ENCODE data around the gene SEPTIN2.
A peak's percentile ranks its signal among the peaks of the same experiment; 100 is the strongest.
"Not testable (repeated sequence)": the region's sequence is repeated elsewhere in the genome, so short reads cannot be mapped to it uniquely, and the experiment has no call there.

The SEPTIN2 gene

DNA sequence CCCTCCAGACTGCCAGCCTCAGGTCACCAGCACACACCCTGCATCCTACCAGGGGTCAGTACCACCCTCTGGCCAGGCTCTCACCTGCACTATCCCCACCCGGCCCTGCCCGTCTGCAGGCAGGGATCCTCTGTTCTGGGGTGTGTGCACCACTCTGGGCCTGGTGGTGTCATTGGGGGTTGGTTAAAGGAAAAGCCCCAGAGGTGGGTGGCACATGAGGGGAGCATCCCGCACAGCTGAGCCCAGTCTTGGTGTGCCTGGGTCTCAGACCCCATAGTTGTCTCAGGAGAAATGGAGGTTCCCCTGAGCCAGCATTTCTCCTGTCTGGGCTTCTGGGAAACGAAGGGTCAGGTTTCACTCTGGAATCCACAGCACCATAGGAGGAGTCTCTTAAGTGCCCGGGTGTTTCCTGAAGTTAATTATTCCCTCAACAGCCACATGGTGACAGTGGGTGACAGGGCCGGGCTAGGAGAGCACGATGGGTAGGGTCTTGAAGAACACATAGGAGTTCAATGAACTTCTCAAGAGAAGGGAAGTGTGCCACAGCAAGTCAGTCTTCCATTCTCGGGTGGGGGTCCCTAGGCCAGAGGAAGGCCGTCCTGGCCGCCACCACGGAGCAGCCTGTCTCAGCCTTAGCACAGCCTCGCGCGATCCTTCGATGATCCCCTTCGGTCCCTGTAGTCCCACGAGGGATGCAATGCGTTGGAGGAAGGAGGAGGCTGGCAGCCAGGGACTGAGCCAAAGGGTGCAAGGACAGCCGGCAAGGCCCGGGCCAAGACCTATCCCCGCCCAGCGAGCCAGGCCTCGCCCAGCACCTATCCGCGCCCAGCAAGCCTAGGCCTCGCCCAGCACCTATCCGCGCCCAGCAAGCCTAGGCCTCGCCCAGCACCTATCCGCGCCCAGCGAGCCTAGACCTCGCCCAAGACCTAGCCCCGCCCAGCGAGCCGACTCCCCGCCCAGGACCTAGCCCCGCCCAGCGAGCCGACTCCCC lies 39.2 kb downstream of the SEPTIN2 start:
- peak; percentile 75 for DNase-seq

DNA sequence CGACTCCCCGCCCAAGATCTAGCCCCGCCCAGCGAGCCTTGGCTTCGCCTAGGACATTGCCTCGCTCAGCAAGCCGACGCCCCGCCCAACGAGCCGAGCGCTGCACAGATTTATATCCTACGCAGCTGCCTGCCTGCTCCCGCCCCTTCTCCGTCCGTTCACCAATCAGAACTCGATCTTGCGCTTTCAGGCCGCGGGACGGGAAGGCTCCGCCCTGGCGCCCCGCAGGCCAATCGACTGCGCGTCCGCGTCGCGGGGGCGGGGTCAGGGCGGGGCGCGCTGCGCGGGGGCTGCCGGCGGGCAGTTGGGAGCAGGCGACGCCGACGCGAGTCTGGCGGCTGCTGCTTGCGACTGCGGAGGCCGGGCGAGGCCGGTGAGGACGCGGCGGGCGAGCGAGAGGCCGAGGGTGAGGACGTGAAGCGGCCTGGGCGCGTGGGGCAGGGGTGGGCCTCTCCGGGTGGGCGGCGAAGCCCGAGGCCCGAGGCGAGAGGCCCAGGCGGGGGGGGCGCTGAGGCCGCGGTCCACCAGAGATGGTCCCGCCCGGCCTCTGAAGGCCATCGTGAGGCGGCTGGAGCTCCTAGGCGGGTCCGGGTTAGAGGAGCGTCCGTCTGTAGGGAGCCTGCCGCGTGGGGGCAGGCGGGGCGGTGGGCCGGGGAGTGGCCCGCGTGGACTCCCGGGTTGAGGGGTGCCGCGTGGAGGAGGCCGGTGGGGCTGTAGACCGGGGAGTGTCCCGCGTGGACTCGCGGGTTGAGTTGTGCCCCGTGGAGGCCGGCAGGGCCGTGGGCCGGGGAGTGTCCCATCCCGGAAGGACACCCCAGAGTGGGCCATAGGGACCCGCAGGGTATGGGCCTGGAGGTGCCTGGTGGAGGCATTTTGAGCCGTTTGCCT lies 40.5 kb downstream of the SEPTIN2 start, which contains the start of gene FARP2:
FARP2 (plus strand) TSS at position 303 of the 888 bp plus-strand sequence. CDS start 16,823 bp downstream, outside the sequence.
- peak; percentile 97 for DNase-seq

DNA sequence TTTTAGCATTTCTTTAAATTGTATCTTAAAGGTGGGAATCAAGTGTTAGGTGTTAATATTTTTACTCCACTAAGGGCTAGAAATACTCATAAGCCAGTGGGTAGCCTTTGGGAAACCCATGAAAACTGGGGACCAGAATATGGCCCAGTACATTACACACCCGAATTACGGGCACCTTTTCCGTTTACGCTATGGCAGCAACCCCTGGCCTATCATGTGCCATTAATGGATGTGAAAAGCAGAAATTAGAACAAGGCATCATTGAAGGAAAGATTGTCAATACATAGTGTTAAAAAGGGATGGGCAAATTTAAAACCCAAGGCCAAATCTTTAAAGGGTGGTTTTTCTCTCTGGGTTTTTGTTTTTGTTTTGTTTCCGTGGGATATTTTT lies 41.1 kb downstream of the SEPTIN2 start:
- DNase-seq, result no peak

DNA sequence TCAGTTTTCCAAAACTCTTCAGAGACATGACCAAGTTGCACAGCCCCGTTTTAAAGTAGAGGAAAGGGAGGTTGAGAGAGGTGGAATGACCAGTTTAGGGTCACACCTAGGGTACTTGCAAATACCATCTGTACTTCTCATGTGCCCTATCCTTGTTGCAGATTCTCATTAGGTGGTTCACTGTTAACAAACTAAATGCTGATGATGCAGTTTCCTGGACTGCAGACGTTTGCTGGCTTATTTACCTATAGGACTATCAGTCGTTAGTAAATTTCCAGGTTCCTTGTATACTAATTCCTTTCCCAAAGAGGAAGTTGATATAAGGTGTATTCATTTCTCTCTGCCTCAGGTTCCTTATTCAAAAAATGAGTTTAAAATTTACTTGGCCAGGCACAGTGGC lies 41.8 kb downstream of the SEPTIN2 start:
- no peak for DNase-seq

DNA sequence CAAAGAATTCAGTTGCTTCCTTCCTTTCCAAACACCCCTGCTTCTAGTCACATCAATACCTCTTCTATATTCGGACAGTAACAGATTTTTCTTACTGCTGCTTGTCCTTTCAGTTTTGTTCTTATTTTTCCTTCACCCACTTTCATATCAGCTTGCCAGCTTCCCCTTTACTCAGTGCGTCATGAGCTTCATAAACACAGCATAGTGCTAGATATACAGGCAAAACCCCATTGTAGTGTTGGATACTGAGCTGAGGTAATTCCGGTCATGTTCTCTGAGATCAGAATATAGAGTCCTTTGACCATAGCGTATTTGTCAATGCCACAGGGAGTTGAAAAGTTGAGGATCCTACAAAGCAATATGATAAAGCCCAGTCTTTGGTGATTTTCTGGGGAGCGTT lies 42.7 kb downstream of the SEPTIN2 start:
- DNase-seq, result no peak

DNA sequence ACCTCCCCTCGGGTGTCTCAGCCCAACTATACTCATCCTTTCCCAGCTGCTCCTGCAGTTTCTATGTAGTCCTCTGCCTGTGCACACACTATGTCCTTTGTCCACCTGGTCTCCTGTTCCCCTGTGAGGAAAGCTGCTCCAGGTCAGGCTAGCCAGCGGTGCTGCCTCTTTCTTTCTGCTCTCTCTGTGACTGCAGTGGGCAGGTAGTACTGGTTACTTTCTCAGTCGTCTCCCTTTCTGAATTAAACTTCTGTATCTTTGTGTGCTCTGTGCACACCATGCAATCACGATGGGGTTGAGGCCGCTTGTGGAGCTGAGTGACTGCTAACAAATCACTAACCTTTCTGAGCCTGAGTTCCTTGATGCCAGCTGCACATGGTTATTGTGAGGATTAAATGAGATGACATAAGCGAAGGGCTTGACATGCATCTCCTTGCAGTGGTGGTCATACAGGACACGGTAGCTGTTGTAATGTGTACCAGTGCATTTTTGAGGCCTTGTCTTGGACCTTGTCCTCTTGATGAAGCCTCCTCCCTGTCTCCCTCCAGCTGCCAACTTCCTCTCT lies 43.8 kb downstream of the SEPTIN2 start:
- no peak for DNase-seq

DNA sequence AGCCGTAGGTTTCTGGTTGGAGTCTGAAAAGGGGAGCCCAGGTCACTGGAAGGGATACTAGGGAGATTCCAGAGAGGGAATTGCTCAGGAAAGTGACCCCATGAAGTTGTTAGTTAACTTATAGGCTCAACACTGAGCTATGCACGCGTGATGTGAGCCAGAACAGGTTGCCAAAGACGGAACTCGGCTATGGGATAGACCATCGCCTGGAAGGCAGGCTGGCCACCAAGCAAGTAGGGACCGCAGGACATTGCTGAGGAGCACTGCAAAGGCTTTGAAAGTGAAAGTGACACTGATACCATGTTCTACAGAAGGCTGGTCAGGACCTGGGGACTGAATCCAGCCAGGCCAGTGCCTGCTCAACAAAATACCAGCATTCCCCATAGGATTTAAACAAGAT lies 47.7 kb downstream of the SEPTIN2 start:
- DNase-seq, result no peak

DNA sequence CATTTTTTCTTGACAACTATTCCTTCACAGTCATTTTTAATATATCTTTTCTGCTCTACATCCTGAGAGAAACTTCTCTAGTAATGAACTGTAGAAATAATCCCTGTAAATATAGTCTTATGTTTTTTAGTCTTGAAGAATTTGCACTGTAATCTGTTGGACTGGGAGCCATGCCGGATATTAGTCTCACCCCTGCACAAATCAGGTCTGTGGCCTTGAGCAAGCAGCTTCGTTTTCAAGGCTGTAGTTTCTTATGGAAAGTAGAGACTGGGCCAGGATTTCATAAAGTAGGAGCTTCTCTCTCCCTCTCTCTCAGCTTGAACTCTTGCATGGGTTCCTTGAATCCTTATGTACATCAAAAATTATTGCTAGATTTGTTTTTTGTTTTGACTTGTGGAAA lies 49.1 kb downstream of the SEPTIN2 start:
- no peak for DNase-seq

DNA sequence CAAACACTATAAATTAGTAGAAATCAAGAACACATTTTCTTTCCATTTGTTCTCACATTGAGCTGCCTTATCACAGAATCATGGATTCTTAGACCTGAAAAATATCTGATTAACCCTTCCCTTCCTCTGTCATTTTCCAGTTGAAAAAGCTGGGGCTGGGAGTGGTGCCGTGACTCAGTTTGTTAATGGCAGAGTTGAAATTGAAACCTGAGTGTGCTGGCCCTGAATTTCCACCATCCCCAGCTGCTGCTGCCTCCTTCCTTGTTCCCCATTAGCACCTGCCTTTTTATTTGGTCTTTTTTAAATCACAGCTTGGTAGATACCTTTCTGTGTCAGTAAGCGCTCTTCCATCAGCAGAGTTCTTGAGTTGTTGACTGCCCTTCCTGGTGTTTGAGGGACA lies 51.0 kb downstream of the SEPTIN2 start:
- DNase-seq, result no peak

DNA sequence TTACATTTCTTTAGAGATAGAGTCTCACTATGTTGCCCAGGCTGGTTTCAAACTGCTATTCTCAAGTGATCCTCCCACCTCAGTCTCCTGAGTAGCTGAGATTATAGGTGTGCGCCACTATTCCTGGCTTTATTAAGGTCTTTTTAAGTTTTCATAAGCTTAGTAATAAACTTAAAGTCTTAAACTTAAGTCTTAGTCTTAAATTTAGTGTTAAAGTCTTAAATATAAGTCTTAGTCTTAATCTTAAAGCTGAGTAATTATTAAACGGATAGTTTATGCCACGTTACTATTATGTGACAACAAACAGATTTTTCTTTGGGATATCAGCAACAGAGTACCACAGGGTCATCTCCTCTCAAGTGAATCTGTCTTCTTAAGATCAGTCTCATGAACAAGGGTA lies 52.9 kb downstream of the SEPTIN2 start:
- no peak for DNase-seq

DNA sequence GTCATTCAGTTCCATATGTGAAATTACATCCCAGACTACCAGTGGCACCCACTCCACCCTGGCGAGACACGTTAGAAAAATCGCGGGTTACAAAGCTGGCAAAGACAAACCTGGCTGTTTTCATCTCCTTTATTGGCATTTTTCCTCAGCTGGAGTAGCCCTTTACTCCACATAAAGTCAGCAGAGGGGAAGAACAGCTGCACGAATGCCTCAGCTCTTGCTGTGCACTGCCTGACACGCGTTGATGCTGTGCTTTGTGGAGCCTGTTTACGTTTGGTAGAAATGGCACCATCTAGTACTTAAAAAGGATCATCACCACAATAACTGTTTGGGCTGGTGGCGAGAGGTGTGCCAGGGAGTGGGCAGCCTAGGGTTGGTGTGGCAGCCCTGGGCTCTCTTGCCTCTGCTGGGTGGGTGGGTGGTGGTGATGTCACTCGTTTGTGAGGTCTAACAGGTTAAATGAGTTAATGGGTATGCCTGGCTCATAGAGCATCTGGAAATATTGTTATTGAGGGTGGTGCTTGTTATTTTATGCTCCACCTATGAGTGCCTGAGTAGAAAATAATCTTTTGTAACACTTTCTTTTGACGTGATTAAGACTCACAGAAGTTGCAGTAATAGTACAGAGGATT lies 56.8 kb downstream of the SEPTIN2 start:
- no peak for DNase-seq

DNA sequence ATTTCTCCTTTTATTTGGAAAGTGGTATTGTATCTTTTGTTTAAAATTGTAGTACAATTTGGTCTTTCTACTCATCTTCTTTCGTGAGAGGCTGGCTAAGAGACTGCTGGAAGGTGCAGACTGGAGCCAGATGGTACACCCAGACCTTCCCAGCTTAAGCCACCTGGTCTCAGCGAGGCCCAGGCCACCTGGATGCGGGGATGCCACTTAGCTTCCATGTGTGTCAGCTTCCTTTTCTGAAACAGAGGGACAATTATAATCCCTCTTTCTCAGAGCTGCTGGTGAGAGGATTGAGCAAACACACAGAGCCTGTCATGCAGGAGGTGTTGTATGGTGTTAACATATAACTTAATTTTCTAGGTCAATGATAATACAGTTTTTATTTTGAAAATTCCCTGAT lies 57.7 kb downstream of the SEPTIN2 start:
- no peak for DNase-seq

DNA sequence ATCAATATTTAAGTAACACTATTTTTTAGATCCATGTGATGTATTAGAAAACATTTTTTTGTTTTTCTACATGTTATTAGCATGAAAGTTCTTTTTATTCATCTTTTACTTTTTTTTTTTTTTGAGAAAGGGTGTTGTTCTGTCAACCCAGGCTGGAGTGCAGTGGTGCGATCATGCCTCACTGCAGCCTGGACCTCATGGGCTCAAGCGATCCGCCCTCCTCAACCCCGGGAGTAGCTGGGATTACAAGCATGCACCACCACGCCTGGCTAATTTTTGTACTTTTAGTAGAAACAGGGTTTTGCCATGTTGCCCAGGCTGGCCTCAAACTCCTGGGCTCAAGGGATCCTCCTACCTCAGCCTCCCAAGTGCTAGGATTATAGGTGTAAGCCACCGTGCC lies 58.2 kb downstream of the SEPTIN2 start:
- not testable (repeated sequence) for DNase-seq

DNA sequence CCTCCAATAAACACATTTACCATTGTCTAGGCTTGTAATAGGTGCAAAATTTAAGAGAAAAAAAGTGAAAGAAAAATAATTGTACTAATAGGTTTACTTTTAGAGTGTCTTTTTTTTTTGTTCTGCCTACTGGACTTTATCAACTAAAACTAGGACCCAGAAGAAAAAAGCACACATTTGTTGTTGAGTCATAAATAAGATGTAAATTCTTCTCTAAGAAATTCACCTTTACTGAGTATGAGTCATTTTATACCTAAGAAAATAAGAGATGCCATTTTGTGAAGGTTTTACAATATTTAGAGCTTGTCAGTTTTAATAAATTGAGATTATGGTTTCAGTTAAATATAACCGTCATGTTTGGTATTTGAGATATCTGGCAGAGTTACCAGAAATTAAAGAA lies 59.6 kb downstream of the SEPTIN2 start:
- DNase-seq, result no peak

DNA sequence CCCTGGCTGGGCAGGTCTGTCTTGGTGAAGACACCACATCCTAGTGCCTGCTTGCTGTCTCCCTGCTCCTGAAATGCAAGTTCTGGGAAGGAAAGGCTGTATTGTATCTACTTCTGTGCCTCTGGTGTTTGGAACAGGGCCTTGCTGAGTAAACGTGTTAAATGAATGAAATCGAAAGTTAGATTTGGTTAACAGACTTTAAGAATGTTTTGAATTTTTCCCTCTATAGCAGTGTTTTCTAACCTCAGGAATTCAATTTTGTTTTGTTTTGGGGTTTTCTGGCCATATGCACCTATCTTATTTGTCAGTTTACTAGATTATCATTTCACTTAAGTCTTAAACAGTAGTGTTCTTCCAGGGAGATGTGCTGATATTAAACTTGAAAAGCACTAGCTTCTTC lies 61.1 kb downstream of the SEPTIN2 start:
- no peak for DNase-seq

DNA sequence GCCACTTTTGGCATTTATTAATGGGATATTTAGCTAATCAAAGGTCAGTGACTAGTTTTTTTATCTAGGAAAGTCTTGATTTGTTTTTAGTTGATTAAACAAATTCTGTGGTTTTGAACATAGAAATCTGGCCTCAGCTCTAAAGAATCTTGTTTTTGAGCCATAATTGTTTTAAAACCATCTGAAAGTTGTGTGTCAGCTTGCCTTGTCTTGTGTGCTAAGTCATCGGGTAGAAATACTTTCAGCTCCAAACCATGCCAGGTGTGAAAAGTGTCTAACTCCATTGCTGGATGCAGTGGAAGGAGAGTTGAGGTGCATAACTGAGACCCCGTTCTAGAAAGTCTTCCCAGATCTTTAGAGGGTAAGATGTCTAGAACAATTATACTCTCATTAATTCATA lies 63.1 kb downstream of the SEPTIN2 start:
- DNase-seq, result no peak

DNA sequence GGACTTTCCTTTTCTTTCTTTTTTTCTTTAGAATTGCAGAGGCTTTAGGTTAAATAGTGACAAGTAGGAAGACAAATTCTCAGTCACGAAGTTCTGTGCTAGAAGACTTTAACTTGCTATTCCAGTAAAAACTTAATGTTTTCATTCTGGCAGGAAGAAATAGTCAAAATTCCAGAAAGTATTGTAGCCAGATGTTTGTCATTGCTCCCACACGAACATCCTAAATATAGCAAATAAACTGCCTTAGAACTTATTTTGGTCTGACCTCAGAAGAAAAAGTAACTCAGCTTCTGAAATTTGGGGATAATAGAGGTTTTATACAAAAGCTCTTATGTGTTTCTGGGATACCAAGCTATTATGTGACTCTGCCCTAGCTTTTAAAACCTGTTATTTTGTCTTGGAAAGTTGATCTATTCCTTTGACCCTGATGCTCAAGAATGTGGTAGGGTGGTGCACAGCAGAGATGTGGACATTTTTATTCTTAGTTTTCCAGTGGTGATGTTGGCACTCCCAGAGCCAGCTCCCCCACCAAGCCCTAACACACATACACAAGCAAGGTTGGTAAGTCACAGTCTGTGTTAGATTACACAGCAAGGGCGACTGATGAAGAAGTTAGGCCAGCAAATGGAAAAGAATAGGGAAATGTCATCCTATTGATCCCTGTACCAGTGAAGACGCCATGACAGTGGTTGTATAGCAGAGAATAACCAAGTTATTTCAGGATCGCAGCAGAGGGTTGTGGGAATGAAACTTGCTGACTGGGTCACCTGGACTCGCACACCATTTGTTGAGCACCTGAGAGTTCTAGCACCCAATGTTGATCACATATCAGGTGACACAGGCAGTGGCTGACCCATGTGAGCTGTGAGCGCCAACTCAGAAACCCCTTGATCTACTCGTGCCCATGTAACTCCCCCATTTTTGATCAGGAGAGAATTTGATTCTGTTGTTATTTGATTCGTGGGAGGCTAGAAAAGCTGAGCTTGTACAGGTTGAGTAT lies 64.1 kb downstream of the SEPTIN2 start:
- DNase-seq, result no peak

DNA sequence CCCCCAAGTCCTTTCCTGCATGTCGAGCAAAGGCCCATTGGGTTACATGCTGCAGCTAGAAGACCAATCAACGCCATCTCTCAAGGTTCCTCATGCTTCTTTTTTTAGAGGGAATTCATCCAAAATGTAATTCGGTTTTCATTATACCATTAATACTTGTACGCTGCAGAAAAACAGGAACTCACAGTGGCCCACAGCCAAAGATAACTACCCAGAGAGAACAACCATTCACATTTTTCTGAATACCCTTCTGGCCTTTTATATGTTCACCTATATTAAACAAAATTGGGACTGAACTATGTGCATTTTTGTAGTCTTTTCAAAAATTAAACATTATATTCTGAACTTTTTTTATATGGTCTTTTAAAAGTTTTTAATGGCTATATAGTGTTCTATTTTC lies 66.1 kb downstream of the SEPTIN2 start:
- no peak for DNase-seq

DNA sequence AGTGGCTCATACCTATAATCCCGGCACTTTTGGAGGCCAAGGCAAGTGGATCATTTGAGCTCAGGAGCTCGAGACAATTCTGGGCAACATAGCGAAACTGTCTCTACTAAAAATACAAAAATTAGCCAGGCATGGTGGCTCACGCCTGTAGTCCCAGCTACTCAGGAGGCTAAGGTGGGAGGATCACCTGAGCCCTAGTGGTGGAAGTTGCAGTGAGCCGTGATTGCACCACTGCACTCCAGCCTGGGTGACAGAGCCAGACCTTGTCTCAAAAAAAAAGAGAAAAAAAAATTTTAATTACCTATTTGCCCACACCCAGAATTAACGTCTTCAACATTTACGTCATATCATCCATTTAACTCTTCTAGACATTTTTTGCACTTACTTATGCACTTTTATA lies 69.7 kb downstream of the SEPTIN2 start:
- not testable (repeated sequence) for DNase-seq

DNA sequence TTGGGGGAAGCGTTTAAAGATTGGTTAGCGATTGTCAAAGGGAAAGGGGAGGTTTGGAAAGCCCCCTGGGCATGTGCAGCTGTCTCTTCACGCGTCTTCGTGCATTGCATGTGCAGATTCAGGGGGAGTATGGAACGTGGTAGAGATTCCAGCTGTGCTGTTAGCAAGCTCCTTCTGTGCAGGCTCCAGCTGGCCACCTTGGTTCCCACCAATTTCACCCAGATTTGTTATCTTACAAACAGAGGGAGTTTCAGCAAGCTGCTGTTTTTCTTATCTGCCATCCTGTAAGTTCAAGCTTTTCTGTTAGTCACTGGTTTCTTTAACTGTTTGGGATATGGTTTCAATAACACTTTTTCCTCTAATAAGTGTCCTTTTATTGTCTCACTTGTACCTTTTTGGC lies 70.8 kb downstream of the SEPTIN2 start:
- no peak for DNase-seq

DNA sequence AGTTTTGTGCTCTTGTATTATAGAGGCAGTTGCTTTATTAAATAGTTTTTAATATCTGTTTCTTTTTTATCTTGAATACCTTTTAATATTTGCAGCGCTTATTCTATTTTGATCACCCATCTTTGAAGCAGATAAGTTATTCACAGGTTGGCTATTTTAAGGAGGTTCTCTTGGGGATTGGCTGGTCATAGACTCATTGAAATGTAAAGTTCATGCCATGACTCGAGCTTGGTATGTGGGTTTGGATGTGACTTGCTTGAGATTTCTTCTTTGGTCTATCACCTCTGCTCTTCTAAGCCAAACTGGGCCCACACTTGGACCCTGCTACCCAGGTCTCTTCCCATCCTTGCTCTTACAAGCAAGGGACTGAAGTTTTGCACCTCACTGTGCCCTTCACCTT lies 74.0 kb downstream of the SEPTIN2 start:
- DNase-seq, result no peak
